AG09319 (cell line): ENCODE data around the gene FGF1.
A peak's percentile ranks its signal among the peaks of the same experiment; 100 is the strongest.

Experiments
- DNase-seq: peaks from one replicate; pipeline ENCODE4 v3.0.0-alpha.2; 2010; ENCODE audit warnings: low read depth; ENCODE audit errors: extremely low read depth
- CTCF ChIP-seq: IDR thresholded peaks from 2 replicates; pipeline ENCODE4 v1.5.1; 2011; ENCODE audit warnings: low read depth, mild to moderate bottlenecking, inconsistent platforms, low read length, moderate library complexity

FGF1 gene

GRCh38 chr5:142685418-142686209, at the start of gene FGF1:
TSS of gene FGF1 (minus strand) at chr5:142686090. CDS start at chr5:142614127, 71,963 bp downstream.
- no peak for TF ChIP-seq CTCF
- no peak for DNase-seq

GRCh38 chr5:142727735-142728047, 41.8 kb upstream of the FGF1 start:
- no peak for DNase-seq
- TF ChIP-seq CTCF, result no peak

- peak; percentile 74 for DNase-seq
- no peak for TF ChIP-seq CTCF
Observed at GRCh38 chr5:142726188-142726731, 40.4 kb upstream of the FGF1 start.

DNA sequence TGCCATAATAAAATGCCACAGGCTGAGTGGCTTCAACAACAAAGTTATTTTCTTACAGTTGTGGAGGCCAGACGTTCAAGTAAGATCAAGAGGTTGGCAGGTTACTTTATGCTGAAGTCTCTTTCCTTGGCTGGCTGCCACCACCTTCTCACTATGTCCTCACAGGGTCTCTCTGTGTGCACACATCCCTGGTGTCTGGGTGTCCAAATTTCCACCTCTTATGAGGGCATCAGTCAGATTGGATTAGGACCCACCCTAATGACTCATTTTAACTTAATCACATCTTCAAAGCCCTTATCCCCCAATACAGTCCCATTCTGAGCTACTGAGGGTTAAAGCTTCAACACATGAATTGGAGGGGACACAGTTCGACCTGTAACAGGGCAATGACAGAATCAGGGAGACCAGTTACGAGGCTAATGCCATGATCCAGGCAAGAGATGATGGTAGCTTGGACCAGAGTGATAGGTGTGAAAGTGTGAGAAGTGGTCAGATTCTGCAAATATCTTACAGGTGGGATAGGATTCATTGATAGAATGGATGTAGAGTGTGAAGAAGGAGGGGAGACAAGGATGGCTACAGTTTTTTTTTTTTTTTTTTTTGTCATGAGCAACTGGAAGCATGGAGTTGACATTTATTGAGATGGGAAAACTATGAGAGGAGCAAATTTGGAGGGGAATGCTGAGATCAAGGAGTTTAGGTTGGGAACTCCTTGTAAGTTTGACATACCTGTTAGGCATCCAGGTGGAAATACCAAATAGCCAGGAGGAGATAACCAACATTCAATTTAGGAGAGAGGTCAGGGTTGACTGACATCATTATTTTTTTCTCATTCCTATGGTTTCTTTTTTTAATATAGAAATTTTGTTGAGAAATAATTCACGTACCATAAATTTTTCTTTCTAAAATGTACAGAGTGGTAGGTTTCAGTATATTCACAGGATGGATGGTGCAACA, 39.6 kb upstream of the FGF1 start:
- TF ChIP-seq CTCF, result no peak
- DNase-seq, result no peak

DNA sequence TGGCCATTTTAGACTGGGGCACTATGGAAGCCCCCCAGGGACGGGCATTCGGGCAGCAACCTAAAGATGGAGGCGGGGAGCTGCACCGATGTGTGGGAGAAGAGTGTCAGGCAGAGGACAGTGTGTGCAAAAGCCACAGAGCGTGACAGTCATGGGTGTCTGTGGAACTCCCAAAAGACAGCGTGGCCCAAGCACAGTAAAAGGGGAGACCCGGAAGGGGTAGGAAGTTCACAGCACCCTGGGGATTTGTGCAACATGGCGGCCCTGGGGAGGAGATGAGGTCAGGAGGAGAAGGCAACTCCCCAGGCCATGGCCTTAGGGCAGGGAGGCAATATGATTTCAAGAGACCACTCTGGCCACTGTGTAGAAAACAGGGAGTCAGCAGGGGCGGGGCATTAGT, 38.9 kb upstream of the FGF1 start:
- DNase-seq, result no peak
- TF ChIP-seq CTCF, result no peak

DNA sequence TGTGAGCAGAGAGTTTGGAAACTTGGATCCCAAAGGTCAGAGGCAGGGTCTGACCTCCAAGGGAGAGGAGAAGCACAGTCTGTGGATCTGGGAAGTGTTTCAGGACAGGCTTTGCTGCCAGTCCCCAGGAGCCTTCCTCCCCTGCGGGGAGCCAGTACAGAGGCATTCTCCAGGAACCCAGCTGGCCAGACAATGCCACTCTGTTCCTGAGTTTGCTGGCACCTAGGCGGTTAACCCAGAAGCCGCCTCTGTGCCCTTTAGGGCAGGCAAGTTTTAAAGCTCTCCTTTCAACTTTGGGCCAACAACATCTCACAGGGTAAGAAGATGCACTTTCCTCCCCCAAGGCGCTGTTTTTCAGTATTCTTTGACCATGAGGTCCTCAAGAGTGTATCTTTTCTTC, 37.0 kb upstream of the FGF1 start:
- no peak for TF ChIP-seq CTCF
- DNase-seq, result no peak

DNA sequence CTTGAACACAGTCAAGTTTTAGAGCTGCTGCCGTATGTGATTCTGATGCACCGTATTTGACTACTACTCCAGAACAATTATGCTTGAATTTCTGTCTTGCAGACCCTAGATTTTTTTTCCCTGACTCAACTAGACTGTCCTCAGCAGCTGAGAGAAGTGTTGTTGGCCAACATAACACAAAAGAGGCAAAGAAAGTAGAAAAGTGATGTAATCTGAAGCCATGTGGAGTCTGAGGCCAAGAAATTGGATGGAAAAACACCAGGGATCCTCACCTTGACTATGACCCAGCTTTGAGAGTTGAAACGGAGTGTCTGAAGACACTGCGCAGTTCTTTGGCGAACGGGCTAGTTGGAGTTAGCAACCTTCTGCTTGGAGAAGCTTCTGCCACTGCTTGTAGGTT, 36.3 kb upstream of the FGF1 start:
- no peak for DNase-seq
- TF ChIP-seq CTCF, result no peak
